Measurements from ENCODE around the gene CPNE5. TPM values are rescaled to one million over a fixed set of nuclear protein-coding genes. Genes with fewer than 3 reads are reported as not detected.
"Not testable (repeated sequence)": the region's sequence is repeated elsewhere in the genome, so short reads cannot be mapped to it uniquely, and the experiment has no call there.

CPNE5 gene
- total RNA-seq, 1 donor from 2014 or later: not detected

- no peak overlapping the region for H3K4me3 ChIP-seq
- no peaks in the 10 kb centered on the region for H3K9me3 Mint-ChIP-seq
- peaks cover 6% of the 10 kb centered on the region for H3K27me3 Mint-ChIP-seq (ENCODE audit: insufficient read depth, low read depth)
- H3K36me3 ChIP-seq: no peaks in the 10 kb centered on the region
- no peak for DNase-seq (ENCODE audit: low spot score)
- H3K27me3 ChIP-seq: no peaks in the 10 kb centered on the region
- no peak overlapping the region for H3K4me3 Mint-ChIP-seq
- no peak overlapping the region for H3K27ac Mint-ChIP-seq
- H2AFZ ChIP-seq (replicated peaks): no peak overlapping the region
- no peak overlapping the region for H3K4me2 ChIP-seq
- H3K9ac ChIP-seq: no peak overlapping the region
- H3F3A ChIP-seq (ENCODE audit: low read depth): peaks cover 8% of the 10 kb centered on the region
- H4K20me1 ChIP-seq (ENCODE audit: low read depth): no peaks in the 10 kb centered on the region
- TF ChIP-seq EZH2 (IDR thresholded peaks at IDR 0.05): no peak
- TF ChIP-seq CTCF (IDR thresholded peaks at IDR 0.05): no peak
- TF ChIP-seq EZH2phosphoT487 (IDR thresholded peaks at IDR 0.05): no peak
- no peaks in the 10 kb centered on the region for H3K9me3 ChIP-seq (ENCODE audit: low read depth)
- H3K4me1 Mint-ChIP-seq: peaks cover 39% of the 10 kb centered on the region
- H3K4me1 ChIP-seq: peaks cover 4% of the 10 kb centered on the region
- H3K27ac ChIP-seq: no peak overlapping the region
- no peaks in the 10 kb centered on the region for H3K36me3 Mint-ChIP-seq
- no peaks in the 10 kb centered on the region for H3K79me2 ChIP-seq (ENCODE audit: low read depth)
Observed at GRCh38 chr6:36727505-36728021, 111.7 kb downstream of the CPNE5 start.

GRCh38 chr6:36725581-36725980 lies 113.7 kb downstream of the CPNE5 start:
- Histone ChIP-seq H3K4me2 (no peak overlapping the region), H3K9me3 (ENCODE audit: low read depth) (no peaks in the 10 kb centered on the region), H3K4me3 (no peak overlapping the region), H3K79me2 (ENCODE audit: low read depth) (no peaks in the 10 kb centered on the region), H3K9ac (no peak overlapping the region), H3K36me3 (no peaks in the 10 kb centered on the region), H3K27ac (no peak overlapping the region), H3K4me1 (peaks cover 4% of the 10 kb centered on the region), H4K20me1 (ENCODE audit: low read depth) (no peaks in the 10 kb centered on the region), H3K27me3 (no peaks in the 10 kb centered on the region), H2AFZ (replicated peaks) (no peak overlapping the region), H3F3A (ENCODE audit: low read depth) (peaks cover 8% of the 10 kb centered on the region)
- peak overlapping the region; percentile 46 for H3K4me3 Mint-ChIP-seq
- no peak overlapping the region for H3K27ac Mint-ChIP-seq
- no peak for DNase-seq (ENCODE audit: low spot score)
- H3K27me3 Mint-ChIP-seq (ENCODE audit: insufficient read depth, low read depth): peaks cover 9% of the 10 kb centered on the region
- TF ChIP-seq EZH2phosphoT487 (IDR thresholded peaks at IDR 0.05) (no peak), CTCF (IDR thresholded peaks at IDR 0.05) (no peak), EZH2 (IDR thresholded peaks at IDR 0.05) (no peak)
- H3K4me1 Mint-ChIP-seq: peaks cover 41% of the 10 kb centered on the region
- no peaks in the 10 kb centered on the region for H3K9me3 Mint-ChIP-seq
- H3K36me3 Mint-ChIP-seq: no peaks in the 10 kb centered on the region

GRCh38 chr6:36724514-36725390 lies 114.5 kb downstream of the CPNE5 start:
- H3K4me2 ChIP-seq: no peak overlapping the region
- Mint-ChIP-seq H3K9me3 (no peaks in the 10 kb centered on the region), H3K27ac (peak overlapping the region; percentile 84), H3K4me3 (peak overlapping the region; percentile 4), H3K27me3 (ENCODE audit: insufficient read depth, low read depth) (peaks cover 10% of the 10 kb centered on the region), H3K4me1 (peaks cover 41% of the 10 kb centered on the region), H3K36me3 (no peaks in the 10 kb centered on the region)
- peak; percentile 66 for TF ChIP-seq CTCF (IDR thresholded peaks at IDR 0.05)
- TF ChIP-seq EZH2phosphoT487 (IDR thresholded peaks at IDR 0.05): no peak
- H4K20me1 ChIP-seq (ENCODE audit: low read depth): no peaks in the 10 kb centered on the region
- H3K9me3 ChIP-seq (ENCODE audit: low read depth): no peaks in the 10 kb centered on the region
- peaks cover 4% of the 10 kb centered on the region for H3K4me1 ChIP-seq
- no peak overlapping the region for H3K27ac ChIP-seq
- no peaks in the 10 kb centered on the region for H3K79me2 ChIP-seq (ENCODE audit: low read depth)
- H3K9ac ChIP-seq: no peak overlapping the region
- H2AFZ ChIP-seq (replicated peaks): no peak overlapping the region
- no peaks in the 10 kb centered on the region for H3K36me3 ChIP-seq
- H3K27me3 ChIP-seq: no peaks in the 10 kb centered on the region
- DNase-seq (ENCODE audit: low spot score): peak; percentile 72
- H3K4me3 ChIP-seq: no peak overlapping the region
- H3F3A ChIP-seq (ENCODE audit: low read depth): peaks cover 8% of the 10 kb centered on the region

GRCh38 chr6:36723992-36724391 lies 115.3 kb downstream of the CPNE5 start:
- not testable (repeated sequence) for H3K36me3 Mint-ChIP-seq; H3K36me3 ChIP-seq; H4K20me1 ChIP-seq (ENCODE audit: low read depth); H3F3A ChIP-seq (ENCODE audit: low read depth); H3K27ac Mint-ChIP-seq; H3K27me3 ChIP-seq; H3K4me2 ChIP-seq; H2AFZ ChIP-seq (replicated peaks); H3K4me3 ChIP-seq; H3K9me3 ChIP-seq (ENCODE audit: low read depth); DNase-seq (ENCODE audit: low spot score); H3K9me3 Mint-ChIP-seq; H3K79me2 ChIP-seq (ENCODE audit: low read depth); H3K4me1 ChIP-seq; H3K27ac ChIP-seq; H3K9ac ChIP-seq; H3K4me3 Mint-ChIP-seq
- Mint-ChIP-seq H3K4me1 (peaks cover 43% of the 10 kb centered on the region), H3K27me3 (ENCODE audit: insufficient read depth, low read depth) (peaks cover 10% of the 10 kb centered on the region)
